GM12878 (cell line): ENCODE results near the gene CAMTA1. TPM values are rescaled to one million over a fixed set of nuclear protein-coding genes. Genes with fewer than 3 reads are reported as not detected.

Experiments
- ATAC-seq: fragments of 200-7000 bp; cut with Tn5 transposase; 3 replicates; pipeline ENCODE4 v1.9.1; 2020; ENCODE audit warnings: mild to moderate bottlenecking, moderate library complexity
- BruUV-seq: library from RNA; stranded (reverse); fragments of 400-500 nt; replicated peaks from 2 replicates; lab custom pipeline; 2021; lab: Mats Ljungman, UMichigan
- CTCF ChIA-PET: fragments of 300-600 bp; sonication (Branson Sonifier 250); formaldehyde crosslinking; extraction: SDS; loops from one replicate; lab custom pipeline; 2021; ENCODE audit warnings: inconsistent platforms; lab: Yijun Ruan, JAX
- POLR2A ChIA-PET: fragments of 350-600 bp; formaldehyde crosslinking; extraction: SDS; loops from one replicate; lab custom pipeline; 2021; ENCODE audit warnings: inconsistent platforms; lab: Charles Lee
- RAD21 ChIA-PET: fragments of 300-600 bp; sonication (Branson Sonifier 250); formaldehyde crosslinking; loops from one replicate; lab custom pipeline; 2023; ENCODE audit warnings: antibody characterized with exemption; ENCODE audit not compliant: unreplicated experiment; lab: Charles Lee
- SMC1A ChIA-PET: fragments of 300-600 bp; sonication (Branson Sonifier 250); formaldehyde crosslinking; loops from one replicate; lab custom pipeline; 2023; ENCODE audit not compliant: unreplicated experiment, uncharacterized antibody; lab: Charles Lee
- DNase-seq: peaks from one replicate; pipeline ENCODE4 v3.0.0-alpha.2; 2011; ENCODE audit warnings: low read depth, low spot score
- FAIRE-seq: peaks from 3 replicates; lab custom pipeline; 2011; peaks lifted over from hg19 to GRCh38; lab: Jason Lieb, UNC
- H2AFZ ChIP-seq: 2 replicates; pipeline ENCODE4 v1.6.0; 2011; ENCODE audit warnings: low read depth, low read length, control low read depth; ENCODE audit not compliant: control insufficient read depth
- H3K27ac ChIP-seq: 2 replicates; pipeline ENCODE4 v1.5.1; 2011; ENCODE audit warnings: control low read depth; ENCODE audit not compliant: control insufficient read depth, insufficient read depth
- H3K27me3 ChIP-seq, 2 experiments: replicated peaks in 1 of 2; 2 replicates each; pipeline versions ENCODE4 v1.6.0 to v1.6.1; 2011; ENCODE audit warnings: low read length in 1 of 2; ENCODE audit not compliant: control insufficient read depth in 2 of 2, insufficient read depth in 2 of 2
- H3K36me3 ChIP-seq, 2 experiments: 2 replicates each; pipeline ENCODE4 v1.5.1; 2011; ENCODE audit warnings: low read length in 1 of 2; ENCODE audit not compliant: control insufficient read depth in 2 of 2, insufficient read depth in 2 of 2
- H3K4me1 ChIP-seq: 2 replicates; pipeline ENCODE4 v1.6.1; 2011; ENCODE audit warnings: mild to moderate bottlenecking, low read length, moderate library complexity, mixed read lengths; ENCODE audit not compliant: control insufficient read depth, insufficient read depth
- H3K4me2 ChIP-seq: 2 replicates; pipeline ENCODE4 v1.6.0; 2011; ENCODE audit warnings: control low read depth; ENCODE audit not compliant: control insufficient read depth, insufficient read depth
- H3K4me3 ChIP-seq: fragments of 200-600 bp; sonication (generic); 2 replicates; pipeline ENCODE4 v1.5.1; 2016
- H3K79me2 ChIP-seq: 2 replicates; pipeline ENCODE4 v1.6.0; 2011; ENCODE audit warnings: low read length; ENCODE audit not compliant: control insufficient read depth, insufficient read depth
- H3K9ac ChIP-seq: 2 replicates; pipeline ENCODE4 v1.8.0; 2011; ENCODE audit warnings: low read length, control low read depth, mixed read lengths; ENCODE audit not compliant: control insufficient read depth, insufficient read depth
- H3K9me3 ChIP-seq: replicated peaks from 3 replicates; pipeline ENCODE4 v1.5.1; 2011; ENCODE audit warnings: mild to moderate bottlenecking, low read length; ENCODE audit not compliant: control insufficient read depth, insufficient read depth
- H4K20me1 ChIP-seq: 2 replicates; pipeline ENCODE4 v1.6.0; 2011; ENCODE audit not compliant: control insufficient read depth, insufficient read depth
- ATF7 ChIP-seq: fragments of 450-650 bp; IDR thresholded peaks from 2 replicates; pipeline ENCODE4 v1.6.1; 2016; ENCODE audit warnings: low read depth, mild to moderate bottlenecking
- BACH1 ChIP-seq: fragments of 450-650 bp; IDR thresholded peaks from 2 replicates; pipeline ENCODE4 v1.6.1; 2017; ENCODE audit warnings: mild to moderate bottlenecking, borderline replicate concordance
- BHLHE40 ChIP-seq, 2 experiments: fragments of 450-650 bp in 1 of 2; IDR thresholded peaks; 2 replicates each; pipeline ENCODE4 v1.6.1; 2011 to 2017; ENCODE audit warnings: low read depth in 2 of 2, borderline replicate concordance in 1 of 2, improper control_type of control experiment in 1 of 2, low read length in 1 of 2, mild to moderate bottlenecking in 1 of 2
- BRCA1 ChIP-seq: IDR thresholded peaks from 2 replicates; pipeline ENCODE4 v1.6.1; 2011; ENCODE audit warnings: low read depth, low read length, improper control_type of control experiment
- EP300 ChIP-seq, 2 experiments: fragments of 150-350 bp in 1 of 2; IDR thresholded peaks; 2 replicates each; pipeline ENCODE4 v1.6.1; 2011 to 2012; ENCODE audit warnings: low read depth in 2 of 2, low read length in 2 of 2, borderline replicate concordance in 1 of 2, improper control_type of control experiment in 1 of 2, inconsistent platforms in 1 of 2; ENCODE audit not compliant: control insufficient read depth in 1 of 2
- HDAC2 ChIP-seq: fragments of 200-600 bp; sonication (generic); IDR thresholded peaks from 2 replicates; pipeline ENCODE4 v1.6.1; 2017
- KLF5 ChIP-seq: fragments of 450-650 bp; IDR thresholded peaks from 2 replicates; pipeline ENCODE4 v1.6.1; 2014; ENCODE audit warnings: mild to moderate bottlenecking; ENCODE audit not compliant: partially characterized antibody
- NR2C1 ChIP-seq: fragments of 450-650 bp; IDR thresholded peaks from 2 replicates; pipeline ENCODE4 v1.6.1; 2017; ENCODE audit warnings: antibody characterized with exemption, mild to moderate bottlenecking, moderate library complexity
- PAX5 ChIP-seq: IDR thresholded peaks from 2 replicates; pipeline ENCODE4 v1.6.1; 2011; ENCODE audit warnings: low read depth, low read length, borderline replicate concordance
- POU2F2 ChIP-seq: IDR thresholded peaks from 3 replicates; pipeline ENCODE4 v1.6.1; 2011; ENCODE audit warnings: low read depth, mild to moderate bottlenecking, low read length, borderline replicate concordance
- RAD21 ChIP-seq: IDR thresholded peaks from 2 replicates; pipeline ENCODE4 v1.6.1; 2011; ENCODE audit warnings: mild to moderate bottlenecking, low read depth, low read length, moderate library complexity; ENCODE audit not compliant: insufficient read depth
- RBBP5 ChIP-seq: fragments of 200-600 bp; sonication (generic); conservative IDR thresholded peaks from 2 replicates; pipeline ENCODE4 v1.6.1; 2016
- ZNF207 ChIP-seq: fragments of 450-650 bp; IDR thresholded peaks from 2 replicates; pipeline ENCODE4 v1.6.1; 2014; ENCODE audit warnings: antibody characterized with exemption, mild to moderate bottlenecking, borderline replicate concordance
- WGBS: methylation state at CpG from one replicate; pipeline ENCODE4 v1.1.6; 2016; ENCODE audit warnings: low lambda C conversion rate; ENCODE audit not compliant: insufficient replicate concordance, insufficient coverage; ENCODE audit errors: missing lambda C conversion rate; 5-methylcytosine and 5-hydroxymethylcytosine counted together
- in situ Hi-C: fragments of 300-500 bp; cut with MboI; formaldehyde crosslinking; loops from 9 replicates; pipeline ENCODE4 v1.14.3; 2018; ENCODE audit warnings: mixed read lengths
- intact Hi-C: fragments of 100-400 bp; cut with micrococcal nuclease; formaldehyde crosslinking; loops from one replicate; pipeline ENCODE4 v1.14.2; 2022; ENCODE audit not compliant: unreplicated experiment
- polyA plus RNA-seq, 11 experiments: library from polyadenylated mRNA; depleted of rRNA in 4 of 11; unstranded in 6 of 11; stranded (reverse) in 5 of 11; fragments of >200 nt; fragmentation: Nextera tagmentation in 4 of 11; fragmentation: Illumina TruSeq in 1 of 11; extraction: Ambion mirVana in 4 of 11; extraction: Trizol in 1 of 11; gene quantifications; 1 replicate in 1 of 11; 2 replicates in 10 of 11; pipeline versions ENCODE4 v1.2.1 to v1.2.3, GENCODE V29; 2011 to 2016; ENCODE audit warnings: inconsistent platforms in 2 of 11, missing spikeins in 2 of 11, low read depth in 1 of 11
- total RNA-seq, 4 experiments: library from RNA; depleted of rRNA in 3 of 4; stranded (reverse); fragments of >200 nt in 3 of 4; fragmentation: Illumina TruSeq in 1 of 4; extraction: Trizol in 1 of 4; gene quantifications; 2 replicates each; pipeline versions ENCODE4 v1.2.1 to v1.2.3, GENCODE V29; 2013 to 2021
- TF ChIP-seq, protein P1 (sequence below): fragments of 450-650 bp; IDR thresholded peaks from 2 replicates; pipeline ENCODE4 v1.6.1; 2017; ENCODE audit warnings: mild to moderate bottlenecking, moderate library complexity
- TF ChIP-seq, protein P2 (sequence below): fragments of 450-650 bp; IDR thresholded peaks from 2 replicates; pipeline ENCODE4 v1.6.1; 2018; ENCODE audit warnings: mild to moderate bottlenecking, low read depth, moderate library complexity; ENCODE audit not compliant: partially characterized antibody

Gene CAMTA1
- total and polyA plus RNA-seq, 10 of the 15 experiments (the other 5 are each of a cell fraction or from before 2014, with no cell fraction given) = 37.7 to 148 (median 76.4) TPM

DNA sequence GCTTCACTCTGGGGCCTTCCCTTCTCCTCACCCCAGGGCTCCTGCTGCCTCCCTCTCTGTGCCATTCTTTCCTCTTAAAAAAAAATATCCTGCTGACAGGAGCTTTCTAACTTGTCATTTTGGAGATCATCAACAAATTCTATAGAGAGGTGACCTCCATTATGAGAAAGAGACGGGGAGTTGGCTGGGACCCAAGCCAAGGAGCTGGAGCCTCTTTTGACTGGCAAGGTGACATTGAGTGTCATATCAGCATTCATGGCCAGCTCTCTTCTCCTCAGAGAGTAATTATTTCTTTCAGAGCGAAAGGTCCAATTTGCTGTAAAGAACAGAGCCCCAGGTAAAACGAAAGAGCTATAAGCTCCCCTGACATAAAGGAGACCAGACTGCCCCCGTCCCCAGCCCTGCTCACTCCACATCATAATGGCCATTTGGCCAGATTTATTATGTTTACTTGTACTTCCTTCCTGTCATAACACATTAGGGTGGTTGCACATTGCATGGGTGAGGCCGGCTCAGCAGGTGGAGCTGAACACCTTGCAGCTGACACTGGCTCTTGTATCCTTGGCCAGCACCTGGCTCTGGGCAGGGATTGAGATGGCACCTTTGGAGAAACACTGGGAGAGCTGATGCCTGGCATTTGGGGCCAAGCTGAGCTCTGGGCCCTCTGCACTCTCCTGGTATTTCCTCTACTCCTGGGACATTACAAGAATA is 581.9 kb downstream of the CAMTA1 start:
- H3K79me2 ChIP-seq = no peaks in the 10 kb centered on the region
- DNase-seq = no peak
- H3K4me1 ChIP-seq = no peaks in the 10 kb centered on the region
- no peaks in the 10 kb centered on the region; a peak in 2 of 4 replicates for H3K27me3 ChIP-seq
- no peak overlapping the region for H2AFZ ChIP-seq
- 25% methylated on average over 5 of the region's 5 CpGs for WGBS
- H3K36me3 ChIP-seq = no peaks in the 10 kb centered on the region
- H3K27ac ChIP-seq = no peak overlapping the region
- no peak overlapping the region for H3K4me3 ChIP-seq
- BruUV-seq = no TSS peak
- H3K9me3 ChIP-seq = no peaks in the 10 kb centered on the region
- ATAC-seq = no peak
- RAD21 ChIA-PET = no interaction called here
- CTCF ChIA-PET = interaction anchor here (0.8 kb wide), 1 partner anchor 297 kb away, joined by 3 read pairs; no protein-coding TSS in a partner anchor
- in situ Hi-C loops (no loop called here), intact Hi-C loops (no loop called here)
- POLR2A ChIA-PET = no interaction called here
- no peaks in the 10 kb centered on the region for H4K20me1 ChIP-seq
- FAIRE-seq = no peak
- H3K4me2 ChIP-seq = no peak overlapping the region
- H3K9ac ChIP-seq = no peak overlapping the region
- TF ChIP-seq BACH1 = no peak
- no peak for TF ChIP-seq NR2C1
- no peak for TF ChIP-seq RAD21
- TF ChIP-seq, protein P1, sequence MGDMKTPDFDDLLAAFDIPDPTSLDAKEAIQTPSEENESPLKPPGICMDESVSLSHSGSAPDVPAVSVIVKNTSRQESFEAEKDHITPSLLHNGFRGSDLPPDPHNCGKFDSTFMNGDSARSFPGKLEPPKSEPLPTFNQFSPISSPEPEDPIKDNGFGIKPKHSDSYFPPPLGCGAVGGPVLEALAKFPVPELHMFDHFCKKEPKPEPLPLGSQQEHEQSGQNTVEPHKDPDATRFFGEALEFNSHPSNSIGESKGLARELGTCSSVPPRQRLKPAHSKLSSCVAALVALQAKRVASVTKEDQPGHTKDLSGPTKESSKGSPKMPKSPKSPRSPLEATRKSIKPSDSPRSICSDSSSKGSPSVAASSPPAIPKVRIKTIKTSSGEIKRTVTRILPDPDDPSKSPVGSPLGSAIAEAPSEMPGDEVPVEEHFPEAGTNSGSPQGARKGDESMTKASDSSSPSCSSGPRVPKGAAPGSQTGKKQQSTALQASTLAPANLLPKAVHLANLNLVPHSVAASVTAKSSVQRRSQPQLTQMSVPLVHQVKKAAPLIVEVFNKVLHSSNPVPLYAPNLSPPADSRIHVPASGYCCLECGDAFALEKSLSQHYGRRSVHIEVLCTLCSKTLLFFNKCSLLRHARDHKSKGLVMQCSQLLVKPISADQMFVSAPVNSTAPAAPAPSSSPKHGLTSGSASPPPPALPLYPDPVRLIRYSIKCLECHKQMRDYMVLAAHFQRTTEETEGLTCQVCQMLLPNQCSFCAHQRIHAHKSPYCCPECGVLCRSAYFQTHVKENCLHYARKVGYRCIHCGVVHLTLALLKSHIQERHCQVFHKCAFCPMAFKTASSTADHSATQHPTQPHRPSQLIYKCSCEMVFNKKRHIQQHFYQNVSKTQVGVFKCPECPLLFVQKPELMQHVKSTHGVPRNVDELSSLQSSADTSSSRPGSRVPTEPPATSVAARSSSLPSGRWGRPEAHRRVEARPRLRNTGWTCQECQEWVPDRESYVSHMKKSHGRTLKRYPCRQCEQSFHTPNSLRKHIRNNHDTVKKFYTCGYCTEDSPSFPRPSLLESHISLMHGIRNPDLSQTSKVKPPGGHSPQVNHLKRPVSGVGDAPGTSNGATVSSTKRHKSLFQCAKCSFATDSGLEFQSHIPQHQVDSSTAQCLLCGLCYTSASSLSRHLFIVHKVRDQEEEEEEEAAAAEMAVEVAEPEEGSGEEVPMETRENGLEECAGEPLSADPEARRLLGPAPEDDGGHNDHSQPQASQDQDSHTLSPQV = no peak
- no peak for TF ChIP-seq PAX5
- no peak for TF ChIP-seq HDAC2
- TF ChIP-seq RBBP5 = no peak
- no peak for TF ChIP-seq ZNF207
- TF ChIP-seq BHLHE40 (IDR thresholded peaks at IDR 0.05; ENCODE audit: borderline replicate concordance in 1 of 2, low read depth in 2 of 2, low read length in 1 of 2) = no peak
- no peak for TF ChIP-seq KLF5
- TF ChIP-seq, protein P2, sequence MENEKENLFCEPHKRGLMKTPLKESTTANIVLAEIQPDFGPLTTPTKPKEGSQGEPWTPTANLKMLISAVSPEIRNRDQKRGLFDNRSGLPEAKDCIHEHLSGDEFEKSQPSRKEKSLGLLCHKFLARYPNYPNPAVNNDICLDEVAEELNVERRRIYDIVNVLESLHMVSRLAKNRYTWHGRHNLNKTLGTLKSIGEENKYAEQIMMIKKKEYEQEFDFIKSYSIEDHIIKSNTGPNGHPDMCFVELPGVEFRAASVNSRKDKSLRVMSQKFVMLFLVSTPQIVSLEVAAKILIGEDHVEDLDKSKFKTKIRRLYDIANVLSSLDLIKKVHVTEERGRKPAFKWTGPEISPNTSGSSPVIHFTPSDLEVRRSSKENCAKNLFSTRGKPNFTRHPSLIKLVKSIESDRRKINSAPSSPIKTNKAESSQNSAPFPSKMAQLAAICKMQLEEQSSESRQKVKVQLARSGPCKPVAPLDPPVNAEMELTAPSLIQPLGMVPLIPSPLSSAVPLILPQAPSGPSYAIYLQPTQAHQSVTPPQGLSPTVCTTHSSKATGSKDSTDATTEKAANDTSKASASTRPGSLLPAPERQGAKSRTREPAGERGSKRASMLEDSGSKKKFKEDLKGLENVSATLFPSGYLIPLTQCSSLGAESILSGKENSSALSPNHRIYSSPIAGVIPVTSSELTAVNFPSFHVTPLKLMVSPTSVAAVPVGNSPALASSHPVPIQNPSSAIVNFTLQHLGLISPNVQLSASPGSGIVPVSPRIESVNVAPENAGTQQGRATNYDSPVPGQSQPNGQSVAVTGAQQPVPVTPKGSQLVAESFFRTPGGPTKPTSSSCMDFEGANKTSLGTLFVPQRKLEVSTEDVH = no peak
- TF ChIP-seq BRCA1 = no peak
- TF ChIP-seq EP300 (IDR thresholded peaks at IDR 0.05; ENCODE audit: borderline replicate concordance in 1 of 2, control insufficient read depth in 1 of 2, low read depth in 2 of 2, low read length in 2 of 2) = no peak
- no peak for TF ChIP-seq POU2F2
- no peak for TF ChIP-seq ATF7
- SMC1A ChIA-PET = interaction anchor here (0.9 kb wide), 1 partner anchor 9 kb away, joined by 3 read pairs; no protein-coding TSS in a partner anchor
